H9 (cell line): ENCODE data around the gene LRRC27. TPM values are rescaled to one million over a fixed set of nuclear protein-coding genes. Genes with fewer than 3 reads are reported as not detected.

ENCODE experiments used
- DNase-seq: peaks from one replicate; pipeline ENCODE4 v3.0.0-alpha.2; 2017
- H2AFZ ChIP-seq: one replicate; pipeline ENCODE4 v1.6.1; 2013; ENCODE audit warnings: mild to moderate bottlenecking, low read length, control low read depth, moderate library complexity
- H2AK5ac ChIP-seq: 2 replicates; pipeline ENCODE4 v1.6.1; 2013; ENCODE audit warnings: low read length, control low read depth, mixed read lengths; ENCODE audit not compliant: insufficient read length
- H2BK120ac ChIP-seq: one replicate; pipeline ENCODE4 v1.6.1; 2013; ENCODE audit warnings: low read depth, mild to moderate bottlenecking, low read length, control low read depth, inconsistent platforms; ENCODE audit not compliant: poor library complexity, severe bottlenecking
- H2BK12ac ChIP-seq: 2 replicates; pipeline ENCODE4 v1.6.1; 2013; ENCODE audit warnings: low read length, control low read depth, mixed read lengths, low read depth; ENCODE audit not compliant: insufficient read length
- H2BK15ac ChIP-seq: 2 replicates; pipeline ENCODE4 v1.6.1; 2013; ENCODE audit warnings: low read depth, low read length, control low read depth
- H2BK20ac ChIP-seq: one replicate; pipeline ENCODE4 v1.6.1; 2013; ENCODE audit warnings: low read depth, mild to moderate bottlenecking, low read length, control low read depth, inconsistent platforms; ENCODE audit not compliant: poor library complexity, severe bottlenecking
- H2BK5ac ChIP-seq: 2 replicates; pipeline ENCODE4 v1.6.1; 2013; ENCODE audit warnings: low read length, control low read depth, mixed read lengths; ENCODE audit not compliant: insufficient read length
- H3K14ac ChIP-seq: 2 replicates; pipeline ENCODE4 v1.6.1; 2013; ENCODE audit warnings: low read length, control low read depth; ENCODE audit not compliant: insufficient read depth
- H3K18ac ChIP-seq: 2 replicates; pipeline ENCODE4 v1.6.1; 2013; ENCODE audit warnings: low read depth, mild to moderate bottlenecking, mixed read lengths, low read length, control low read depth; ENCODE audit not compliant: insufficient read length
- H3K23ac ChIP-seq: 2 replicates; pipeline ENCODE4 v1.6.1; 2013; ENCODE audit warnings: low read length, control low read depth, mixed read lengths, low read depth; ENCODE audit not compliant: insufficient read length
- H3K23me2 ChIP-seq: 2 replicates; pipeline ENCODE4 v1.6.1; 2013; ENCODE audit warnings: low read depth, mild to moderate bottlenecking, mixed read lengths, low read length, control low read depth; ENCODE audit not compliant: insufficient read length, poor library complexity, severe bottlenecking
- H3K27ac ChIP-seq: 2 replicates; pipeline ENCODE4 v1.5.1; 2013; ENCODE audit warnings: low read length, control low read depth, mixed read lengths, low read depth; ENCODE audit not compliant: insufficient read length
- H3K27me3 ChIP-seq: 2 replicates; pipeline ENCODE4 v1.6.1; 2013; ENCODE audit warnings: low read length, control low read depth, inconsistent platforms; ENCODE audit not compliant: insufficient read depth
- H3K4ac ChIP-seq: 2 replicates; pipeline ENCODE4 v1.6.1; 2013; ENCODE audit warnings: low read depth, mild to moderate bottlenecking, control low read depth, inconsistent platforms, low read length, moderate library complexity
- H3K4me1 ChIP-seq: 2 replicates; pipeline ENCODE4 v1.6.1; 2013; ENCODE audit warnings: low read length, control low read depth, inconsistent platforms; ENCODE audit not compliant: insufficient read depth
- H3K4me2 ChIP-seq: 2 replicates; pipeline ENCODE4 v1.6.1; 2013; ENCODE audit warnings: low read length, control low read depth, mixed read lengths; ENCODE audit not compliant: insufficient read length, insufficient read depth
- H3K56ac ChIP-seq: 2 replicates; pipeline ENCODE4 v1.6.1; 2013; ENCODE audit warnings: low read depth, mild to moderate bottlenecking, mixed read lengths, low read length, control low read depth; ENCODE audit not compliant: insufficient read length
- H3K79me1 ChIP-seq: 2 replicates; pipeline ENCODE4 v1.6.1; 2013; ENCODE audit warnings: low read depth, mild to moderate bottlenecking, moderate library complexity, low read length, control low read depth, inconsistent platforms; ENCODE audit not compliant: insufficient read depth, poor library complexity, severe bottlenecking
- H3K79me2 ChIP-seq: 2 replicates; pipeline ENCODE4 v1.6.1; 2013; ENCODE audit warnings: low read length, control low read depth, inconsistent platforms; ENCODE audit not compliant: insufficient read depth
- H3K9ac ChIP-seq: 2 replicates; pipeline ENCODE4 v1.6.1; 2013; ENCODE audit warnings: low read length, control low read depth, mixed read lengths; ENCODE audit not compliant: insufficient read length; ENCODE audit errors: extremely low read depth
- H3K9me3 ChIP-seq: one replicate; pipeline ENCODE4 v1.6.1; 2013; ENCODE audit warnings: low read depth, low read length, inconsistent platforms; ENCODE audit not compliant: control insufficient read depth
- H3T11ph ChIP-seq: one replicate; pipeline ENCODE4 v1.6.1; 2013; ENCODE audit warnings: mild to moderate bottlenecking, low read length, control low read depth, inconsistent platforms
- H4K20me1 ChIP-seq: one replicate; pipeline ENCODE4 v1.6.1; 2013; ENCODE audit not compliant: control insufficient read depth, insufficient read length, insufficient read depth
- H4K5ac ChIP-seq: 2 replicates; pipeline ENCODE4 v1.6.1; 2013; ENCODE audit warnings: low read depth, mild to moderate bottlenecking, mixed read lengths, low read length, control low read depth; ENCODE audit not compliant: insufficient read length
- H4K8ac ChIP-seq: replicated peaks from 2 replicates; pipeline ENCODE4 v1.6.1; 2013; ENCODE audit warnings: low read length, control low read depth, mixed read lengths, low read depth; ENCODE audit not compliant: insufficient read length
- H4K91ac ChIP-seq: 2 replicates; pipeline ENCODE4 v1.6.1; 2013; ENCODE audit warnings: low read depth, mild to moderate bottlenecking, moderate library complexity, mixed read lengths, low read length, control low read depth; ENCODE audit not compliant: insufficient read length
- H3K27ac Mint-ChIP-seq, 3 experiments: 2 replicates in 2 of 3; 3 replicates in 1 of 3; pipeline ENCODE4 v1.8.0; 2020 to 2021; ENCODE audit warnings: mixed read lengths in 3 of 3, mild to moderate bottlenecking in 1 of 3, moderate library complexity in 1 of 3
- H3K27me3 Mint-ChIP-seq: 2 replicates; pipeline ENCODE4 v1.8.0; 2021; ENCODE audit warnings: low read depth, mild to moderate bottlenecking, moderate library complexity, mixed read lengths
- H3K36me3 Mint-ChIP-seq, 3 experiments: 2 replicates in 2 of 3; 3 replicates in 1 of 3; pipeline ENCODE4 v1.8.0; 2020 to 2021; ENCODE audit warnings: low read depth in 3 of 3, mixed read lengths in 3 of 3; ENCODE audit not compliant: insufficient read depth in 1 of 3
- H3K4me1 Mint-ChIP-seq, 2 experiments: 2 replicates each; pipeline ENCODE4 v1.8.0; 2020; ENCODE audit warnings: mixed read lengths in 2 of 2
- H3K4me3 Mint-ChIP-seq, 2 experiments: 2 replicates in 1 of 2; 3 replicates in 1 of 2; pipeline ENCODE4 v1.8.0; 2020 to 2021; ENCODE audit warnings: mild to moderate bottlenecking in 2 of 2, mixed read lengths in 2 of 2, moderate library complexity in 1 of 2
- H3K9me3 Mint-ChIP-seq, 2 experiments: 2 replicates in 1 of 2; 3 replicates in 1 of 2; pipeline ENCODE4 v1.8.0; 2020; ENCODE audit warnings: mild to moderate bottlenecking in 2 of 2, mixed read lengths in 2 of 2, moderate library complexity in 1 of 2
- WGBS: extraction: QIAGEN DNeasy Blood & Tissue Kit; methylation state at CpG from one replicate; pipeline ENCODE4 v1.1.7; 2013; ENCODE audit warnings: missing lambda C conversion rate, low lambda C conversion rate, mixed read lengths; ENCODE audit not compliant: insufficient read length; ENCODE audit errors: extremely low coverage; 5-methylcytosine and 5-hydroxymethylcytosine counted together
- total RNA-seq: library from RNA; stranded (reverse); gene quantifications from 2 replicates; pipeline ENCODE4 v1.2.1, GENCODE V29; 2021
- TF ChIP-seq, protein P1 (sequence below): fragments of 200-600 bp; sonication (generic); conservative IDR thresholded peaks from 3 replicates; pipeline ENCODE4 v1.8.0; 2021; ENCODE audit warnings: antibody characterized with exemption, mild to moderate bottlenecking

Gene LRRC27
- total RNA-seq, 1 experiment from 2014 or later, result 2.7 TPM

DNA sequence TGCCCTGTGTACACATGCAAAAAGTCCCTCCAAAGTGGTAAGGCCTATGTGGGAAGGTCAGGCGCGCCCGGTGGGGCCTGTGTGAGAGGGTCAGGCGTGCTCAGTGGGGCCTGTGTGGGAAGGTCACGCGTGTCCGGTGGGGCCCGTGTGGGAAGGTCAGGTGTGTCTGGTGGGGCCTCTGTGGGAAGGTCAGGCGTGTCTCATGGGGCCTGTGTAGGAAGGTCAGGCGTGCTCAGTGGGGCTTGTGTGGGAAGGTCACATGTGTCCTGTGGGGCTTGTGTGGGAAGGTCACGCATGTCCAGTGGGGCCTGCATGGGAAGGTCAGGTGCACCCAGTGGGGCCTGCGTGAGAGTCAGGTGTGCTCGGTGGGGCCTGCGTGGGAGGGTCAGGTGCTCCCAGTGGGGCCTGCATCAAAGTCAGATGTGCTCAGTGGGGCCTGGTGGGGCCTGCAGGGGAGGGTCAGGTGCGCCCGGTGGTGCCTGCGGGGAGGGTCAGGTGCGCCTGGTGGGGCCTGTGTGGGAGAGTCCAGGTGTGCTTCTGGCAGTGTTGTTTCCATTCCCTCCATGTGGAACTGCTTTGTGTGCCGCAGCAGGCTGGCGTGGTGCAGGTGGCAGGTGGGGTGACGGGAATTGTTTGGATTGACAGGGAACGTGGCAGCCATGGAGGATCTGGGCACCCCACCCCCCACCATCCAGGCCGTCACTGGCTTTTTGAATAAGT, 15.4 kb downstream of the LRRC27 start:
- Histone ChIP-seq H3K79me1 (no peaks in the 10 kb centered on the region), H3K27me3 (no peaks in the 10 kb centered on the region), H3T11ph (no peak overlapping the region), H2BK12ac (no peak overlapping the region), H2BK20ac (no peak overlapping the region), H3K18ac (no peak overlapping the region), H3K23me2 (no peaks in the 10 kb centered on the region), H3K9ac (no peak overlapping the region), H4K91ac (no peak overlapping the region), H3K23ac (no peak overlapping the region), H4K5ac (no peak overlapping the region), H3K4ac (no peak overlapping the region), H3K9me3 (no peaks in the 10 kb centered on the region), H2BK120ac (no peak overlapping the region), H3K4me2 (no peak overlapping the region), H3K14ac (no peak overlapping the region), H3K56ac (no peak overlapping the region), H3K27ac (no peak overlapping the region), H4K20me1 (no peaks in the 10 kb centered on the region), H2BK15ac (no peak overlapping the region), H3K4me1 (no peaks in the 10 kb centered on the region), H2BK5ac (no peak overlapping the region), H2AK5ac (no peak overlapping the region), H3K79me2 (no peaks in the 10 kb centered on the region), H4K8ac (no peak overlapping the region), H2AFZ (no peak overlapping the region)
- DNase-seq, result no peak
- Mint-ChIP-seq H3K36me3 (peaks cover 0 to 3% (median 0%) of the 10 kb centered on the region in 3 experiments; a peak in 2 of 7 replicates), H3K9me3 (no peaks in the 10 kb centered on the region; a peak in 1 of 5 replicates), H3K27me3 (peaks cover 5% of the 10 kb centered on the region), H3K27ac (peak overlapping the region in 1 of 3 experiments; percentile 81; a peak in 2 of 7 replicates), H3K4me3 (no peak overlapping the region), H3K4me1 (peaks cover 4 to 9% of the 10 kb centered on the region in 2 experiments; a peak in 3 of 4 replicates)
- WGBS, result no CpG with 5 or more reads among the region's 23 CpGs
- TF ChIP-seq, protein P1, sequence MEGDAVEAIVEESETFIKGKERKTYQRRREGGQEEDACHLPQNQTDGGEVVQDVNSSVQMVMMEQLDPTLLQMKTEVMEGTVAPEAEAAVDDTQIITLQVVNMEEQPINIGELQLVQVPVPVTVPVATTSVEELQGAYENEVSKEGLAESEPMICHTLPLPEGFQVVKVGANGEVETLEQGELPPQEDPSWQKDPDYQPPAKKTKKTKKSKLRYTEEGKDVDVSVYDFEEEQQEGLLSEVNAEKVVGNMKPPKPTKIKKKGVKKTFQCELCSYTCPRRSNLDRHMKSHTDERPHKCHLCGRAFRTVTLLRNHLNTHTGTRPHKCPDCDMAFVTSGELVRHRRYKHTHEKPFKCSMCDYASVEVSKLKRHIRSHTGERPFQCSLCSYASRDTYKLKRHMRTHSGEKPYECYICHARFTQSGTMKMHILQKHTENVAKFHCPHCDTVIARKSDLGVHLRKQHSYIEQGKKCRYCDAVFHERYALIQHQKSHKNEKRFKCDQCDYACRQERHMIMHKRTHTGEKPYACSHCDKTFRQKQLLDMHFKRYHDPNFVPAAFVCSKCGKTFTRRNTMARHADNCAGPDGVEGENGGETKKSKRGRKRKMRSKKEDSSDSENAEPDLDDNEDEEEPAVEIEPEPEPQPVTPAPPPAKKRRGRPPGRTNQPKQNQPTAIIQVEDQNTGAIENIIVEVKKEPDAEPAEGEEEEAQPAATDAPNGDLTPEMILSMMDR, result no peak
